H9 (cell line): ENCODE results near the gene DDI2. TPM values are rescaled to one million over a fixed set of nuclear protein-coding genes. Genes with fewer than 3 reads are reported as not detected.

Experiments
- DNase-seq: peaks from one replicate; pipeline ENCODE4 v3.0.0-alpha.2; 2017
- H2AFZ ChIP-seq: one replicate; pipeline ENCODE4 v1.6.1; 2013; ENCODE audit warnings: mild to moderate bottlenecking, low read length, control low read depth, moderate library complexity
- H2AK5ac ChIP-seq: 2 replicates; pipeline ENCODE4 v1.6.1; 2013; ENCODE audit warnings: low read length, control low read depth, mixed read lengths; ENCODE audit not compliant: insufficient read length
- H2BK120ac ChIP-seq: one replicate; pipeline ENCODE4 v1.6.1; 2013; ENCODE audit warnings: low read depth, mild to moderate bottlenecking, low read length, control low read depth, inconsistent platforms; ENCODE audit not compliant: poor library complexity, severe bottlenecking
- H2BK12ac ChIP-seq: 2 replicates; pipeline ENCODE4 v1.6.1; 2013; ENCODE audit warnings: low read length, control low read depth, mixed read lengths, low read depth; ENCODE audit not compliant: insufficient read length
- H2BK15ac ChIP-seq: 2 replicates; pipeline ENCODE4 v1.6.1; 2013; ENCODE audit warnings: low read depth, low read length, control low read depth
- H2BK20ac ChIP-seq: one replicate; pipeline ENCODE4 v1.6.1; 2013; ENCODE audit warnings: low read depth, mild to moderate bottlenecking, low read length, control low read depth, inconsistent platforms; ENCODE audit not compliant: poor library complexity, severe bottlenecking
- H2BK5ac ChIP-seq: 2 replicates; pipeline ENCODE4 v1.6.1; 2013; ENCODE audit warnings: low read length, control low read depth, mixed read lengths; ENCODE audit not compliant: insufficient read length
- H3K14ac ChIP-seq: 2 replicates; pipeline ENCODE4 v1.6.1; 2013; ENCODE audit warnings: low read length, control low read depth; ENCODE audit not compliant: insufficient read depth
- H3K18ac ChIP-seq: 2 replicates; pipeline ENCODE4 v1.6.1; 2013; ENCODE audit warnings: low read depth, mild to moderate bottlenecking, mixed read lengths, low read length, control low read depth; ENCODE audit not compliant: insufficient read length
- H3K23ac ChIP-seq: 2 replicates; pipeline ENCODE4 v1.6.1; 2013; ENCODE audit warnings: low read length, control low read depth, mixed read lengths, low read depth; ENCODE audit not compliant: insufficient read length
- H3K23me2 ChIP-seq: 2 replicates; pipeline ENCODE4 v1.6.1; 2013; ENCODE audit warnings: low read depth, mild to moderate bottlenecking, mixed read lengths, low read length, control low read depth; ENCODE audit not compliant: insufficient read length, poor library complexity, severe bottlenecking
- H3K27ac ChIP-seq: 2 replicates; pipeline ENCODE4 v1.5.1; 2013; ENCODE audit warnings: low read length, control low read depth, mixed read lengths, low read depth; ENCODE audit not compliant: insufficient read length
- H3K27me3 ChIP-seq: 2 replicates; pipeline ENCODE4 v1.6.1; 2013; ENCODE audit warnings: low read length, control low read depth, inconsistent platforms; ENCODE audit not compliant: insufficient read depth
- H3K4ac ChIP-seq: 2 replicates; pipeline ENCODE4 v1.6.1; 2013; ENCODE audit warnings: low read depth, mild to moderate bottlenecking, control low read depth, inconsistent platforms, low read length, moderate library complexity
- H3K4me1 ChIP-seq: 2 replicates; pipeline ENCODE4 v1.6.1; 2013; ENCODE audit warnings: low read length, control low read depth, inconsistent platforms; ENCODE audit not compliant: insufficient read depth
- H3K4me2 ChIP-seq: 2 replicates; pipeline ENCODE4 v1.6.1; 2013; ENCODE audit warnings: low read length, control low read depth, mixed read lengths; ENCODE audit not compliant: insufficient read length, insufficient read depth
- H3K56ac ChIP-seq: 2 replicates; pipeline ENCODE4 v1.6.1; 2013; ENCODE audit warnings: low read depth, mild to moderate bottlenecking, mixed read lengths, low read length, control low read depth; ENCODE audit not compliant: insufficient read length
- H3K79me1 ChIP-seq: 2 replicates; pipeline ENCODE4 v1.6.1; 2013; ENCODE audit warnings: low read depth, mild to moderate bottlenecking, moderate library complexity, low read length, control low read depth, inconsistent platforms; ENCODE audit not compliant: insufficient read depth, poor library complexity, severe bottlenecking
- H3K79me2 ChIP-seq: 2 replicates; pipeline ENCODE4 v1.6.1; 2013; ENCODE audit warnings: low read length, control low read depth, inconsistent platforms; ENCODE audit not compliant: insufficient read depth
- H3K9ac ChIP-seq: 2 replicates; pipeline ENCODE4 v1.6.1; 2013; ENCODE audit warnings: low read length, control low read depth, mixed read lengths; ENCODE audit not compliant: insufficient read length; ENCODE audit errors: extremely low read depth
- H3K9me3 ChIP-seq: one replicate; pipeline ENCODE4 v1.6.1; 2013; ENCODE audit warnings: low read depth, low read length, inconsistent platforms; ENCODE audit not compliant: control insufficient read depth
- H3T11ph ChIP-seq: one replicate; pipeline ENCODE4 v1.6.1; 2013; ENCODE audit warnings: mild to moderate bottlenecking, low read length, control low read depth, inconsistent platforms
- H4K20me1 ChIP-seq: one replicate; pipeline ENCODE4 v1.6.1; 2013; ENCODE audit not compliant: control insufficient read depth, insufficient read length, insufficient read depth
- H4K5ac ChIP-seq: 2 replicates; pipeline ENCODE4 v1.6.1; 2013; ENCODE audit warnings: low read depth, mild to moderate bottlenecking, mixed read lengths, low read length, control low read depth; ENCODE audit not compliant: insufficient read length
- H4K8ac ChIP-seq: replicated peaks from 2 replicates; pipeline ENCODE4 v1.6.1; 2013; ENCODE audit warnings: low read length, control low read depth, mixed read lengths, low read depth; ENCODE audit not compliant: insufficient read length
- H4K91ac ChIP-seq: 2 replicates; pipeline ENCODE4 v1.6.1; 2013; ENCODE audit warnings: low read depth, mild to moderate bottlenecking, moderate library complexity, mixed read lengths, low read length, control low read depth; ENCODE audit not compliant: insufficient read length
- H3K27ac Mint-ChIP-seq, 3 experiments: 2 replicates in 2 of 3; 3 replicates in 1 of 3; pipeline ENCODE4 v1.8.0; 2020 to 2021; ENCODE audit warnings: mixed read lengths in 3 of 3, mild to moderate bottlenecking in 1 of 3, moderate library complexity in 1 of 3
- H3K27me3 Mint-ChIP-seq: 2 replicates; pipeline ENCODE4 v1.8.0; 2021; ENCODE audit warnings: low read depth, mild to moderate bottlenecking, moderate library complexity, mixed read lengths
- H3K36me3 Mint-ChIP-seq, 3 experiments: 2 replicates in 2 of 3; 3 replicates in 1 of 3; pipeline ENCODE4 v1.8.0; 2020 to 2021; ENCODE audit warnings: low read depth in 3 of 3, mixed read lengths in 3 of 3; ENCODE audit not compliant: insufficient read depth in 1 of 3
- H3K4me1 Mint-ChIP-seq, 2 experiments: 2 replicates each; pipeline ENCODE4 v1.8.0; 2020; ENCODE audit warnings: mixed read lengths in 2 of 2
- H3K4me3 Mint-ChIP-seq, 2 experiments: 2 replicates in 1 of 2; 3 replicates in 1 of 2; pipeline ENCODE4 v1.8.0; 2020 to 2021; ENCODE audit warnings: mild to moderate bottlenecking in 2 of 2, mixed read lengths in 2 of 2, moderate library complexity in 1 of 2
- H3K9me3 Mint-ChIP-seq, 2 experiments: 2 replicates in 1 of 2; 3 replicates in 1 of 2; pipeline ENCODE4 v1.8.0; 2020; ENCODE audit warnings: mild to moderate bottlenecking in 2 of 2, mixed read lengths in 2 of 2, moderate library complexity in 1 of 2
- WGBS: extraction: QIAGEN DNeasy Blood & Tissue Kit; methylation state at CpG from one replicate; pipeline ENCODE4 v1.1.7; 2013; ENCODE audit warnings: missing lambda C conversion rate, low lambda C conversion rate, mixed read lengths; ENCODE audit not compliant: insufficient read length; ENCODE audit errors: extremely low coverage; 5-methylcytosine and 5-hydroxymethylcytosine counted together
- total RNA-seq: library from RNA; stranded (reverse); gene quantifications from 2 replicates; pipeline ENCODE4 v1.2.1, GENCODE V29; 2021
- TF ChIP-seq, protein P1 (sequence below): fragments of 200-600 bp; sonication (generic); conservative IDR thresholded peaks from 3 replicates; pipeline ENCODE4 v1.8.0; 2021; ENCODE audit warnings: antibody characterized with exemption, mild to moderate bottlenecking

The DDI2 gene
- total RNA-seq, 1 experiment from 2014 or later = 45.0 TPM

DNA sequence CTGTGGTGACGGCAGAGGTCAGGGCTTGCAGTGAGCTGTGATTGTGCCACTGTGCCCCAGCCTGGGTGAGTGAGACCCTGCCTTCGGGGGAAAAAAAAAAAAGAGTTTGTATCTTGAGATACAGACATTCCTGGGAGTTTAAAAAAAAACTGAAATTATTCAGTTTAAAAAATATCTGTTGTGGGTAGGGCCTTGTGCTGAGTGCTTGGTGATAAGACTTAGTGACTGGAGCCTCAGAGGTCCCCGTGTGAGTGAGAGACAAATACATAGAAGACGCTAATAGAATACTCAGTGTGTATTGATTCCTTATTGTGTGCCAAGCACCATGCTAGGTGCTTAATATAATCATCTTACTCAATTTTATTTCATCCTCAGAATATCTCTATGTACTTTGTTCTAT, 22.7 kb downstream of the DDI2 start:
- Histone ChIP-seq H3K56ac (no peak overlapping the region), H3K27me3 (no peaks in the 10 kb centered on the region), H3K14ac (no peak overlapping the region), H3K79me2 (no peaks in the 10 kb centered on the region), H2AFZ (no peak overlapping the region), H3K4me2 (no peak overlapping the region), H2BK5ac (no peak overlapping the region), H3K18ac (no peak overlapping the region), H3K4ac (no peak overlapping the region), H3K27ac (no peak overlapping the region), H2AK5ac (no peak overlapping the region), H3K79me1 (peaks cover 2% of the 10 kb centered on the region), H2BK20ac (no peak overlapping the region), H3T11ph (no peak overlapping the region), H4K8ac (no peak overlapping the region), H4K91ac (no peak overlapping the region), H3K4me1 (no peaks in the 10 kb centered on the region), H4K20me1 (no peaks in the 10 kb centered on the region), H4K5ac (no peak overlapping the region), H3K23me2 (no peaks in the 10 kb centered on the region), H2BK12ac (no peak overlapping the region), H2BK15ac (no peak overlapping the region), H3K9ac (no peak overlapping the region), H2BK120ac (no peak overlapping the region), H3K23ac (no peak overlapping the region), H3K9me3 (no peaks in the 10 kb centered on the region)
- TF ChIP-seq, protein P1, sequence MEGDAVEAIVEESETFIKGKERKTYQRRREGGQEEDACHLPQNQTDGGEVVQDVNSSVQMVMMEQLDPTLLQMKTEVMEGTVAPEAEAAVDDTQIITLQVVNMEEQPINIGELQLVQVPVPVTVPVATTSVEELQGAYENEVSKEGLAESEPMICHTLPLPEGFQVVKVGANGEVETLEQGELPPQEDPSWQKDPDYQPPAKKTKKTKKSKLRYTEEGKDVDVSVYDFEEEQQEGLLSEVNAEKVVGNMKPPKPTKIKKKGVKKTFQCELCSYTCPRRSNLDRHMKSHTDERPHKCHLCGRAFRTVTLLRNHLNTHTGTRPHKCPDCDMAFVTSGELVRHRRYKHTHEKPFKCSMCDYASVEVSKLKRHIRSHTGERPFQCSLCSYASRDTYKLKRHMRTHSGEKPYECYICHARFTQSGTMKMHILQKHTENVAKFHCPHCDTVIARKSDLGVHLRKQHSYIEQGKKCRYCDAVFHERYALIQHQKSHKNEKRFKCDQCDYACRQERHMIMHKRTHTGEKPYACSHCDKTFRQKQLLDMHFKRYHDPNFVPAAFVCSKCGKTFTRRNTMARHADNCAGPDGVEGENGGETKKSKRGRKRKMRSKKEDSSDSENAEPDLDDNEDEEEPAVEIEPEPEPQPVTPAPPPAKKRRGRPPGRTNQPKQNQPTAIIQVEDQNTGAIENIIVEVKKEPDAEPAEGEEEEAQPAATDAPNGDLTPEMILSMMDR = no peak
- DNase-seq = no peak
- H3K36me3 Mint-ChIP-seq = peaks cover 43 to 88% (median 83%) of the 10 kb centered on the region in 3 experiments
- no CpG with 5 or more reads among the region's 4 CpGs for WGBS
- H3K4me1 Mint-ChIP-seq = no peaks in the 10 kb centered on the region
- no peaks in the 10 kb centered on the region for H3K9me3 Mint-ChIP-seq
- no peak overlapping the region for H3K27ac Mint-ChIP-seq
- no peaks in the 10 kb centered on the region for H3K27me3 Mint-ChIP-seq
- H3K4me3 Mint-ChIP-seq = no peak overlapping the region
